ENCODE results near the gene IL1RL2. TPM values are rescaled to one million over a fixed set of nuclear protein-coding genes. Genes with fewer than 3 reads are reported as not detected.

IL1RL2 gene
- total and polyA plus RNA-seq, 2 of the 8 experiments (the other 6 are each of a cell fraction or from before 2014, with no cell fraction given): not detected

GRCh38 chr2:102279391-102279735, 92.5 kb downstream of the IL1RL2 start:
- no peak overlapping the region for H3K4me2 ChIP-seq (ENCODE audit: insufficient read depth in 1 of 2, low read depth in 2 of 2, low read length in 2 of 2)
- no peaks in the 10 kb centered on the region for H3K4me1 ChIP-seq (replicated peaks in 1 of 4; ENCODE audit: control insufficient read depth in 3 of 4, insufficient read depth in 4 of 4, low read length in 3 of 4)
- H4K8ac ChIP-seq (ENCODE audit: extremely low read depth, insufficient read depth, low read length): no peak overlapping the region
- H3K9me3 ChIP-seq (ENCODE audit: insufficient read depth in 2 of 2, low read depth in 1 of 2, low read length in 1 of 2): no peaks in the 10 kb centered on the region
- POLR2A ChIA-PET (ENCODE audit: partially characterized antibody): no interaction called here
- no peak overlapping the region for H3K14ac ChIP-seq (ENCODE audit: insufficient read length)
- no peak overlapping the region for H3K4ac ChIP-seq (replicated peaks; ENCODE audit: insufficient read length, low read depth, low read length)
- no peak overlapping the region for H3K23ac ChIP-seq (ENCODE audit: insufficient read length)
- no peak overlapping the region for H2BK5ac ChIP-seq (ENCODE audit: low read depth, low read length)
- TF ChIP-seq EP300 (IDR thresholded peaks at IDR 0.05; ENCODE audit: borderline replicate concordance in 1 of 2, low read depth in 2 of 2, low read length in 2 of 2): no peak
- TF ChIP-seq FOSL1 (IDR thresholded peaks at IDR 0.05; ENCODE audit: insufficient read depth, low read depth, low read length): no peak
- TF ChIP-seq RXRA (IDR thresholded peaks at IDR 0.05; ENCODE audit: insufficient read depth, low read depth, low read length): no peak
- no peak for TF ChIP-seq SAP30 (IDR thresholded peaks at IDR 0.05; ENCODE audit: insufficient read depth, insufficient replicate concordance, low read length)
- no peak for TF ChIP-seq ATF3 (IDR thresholded peaks at IDR 0.05; ENCODE audit: insufficient read depth, low read depth, low read length)
- no peak for TF ChIP-seq SRF (IDR thresholded peaks at IDR 0.05; ENCODE audit: low read depth, low read length)
- TF ChIP-seq CEBPB (IDR thresholded peaks at IDR 0.05; ENCODE audit: low read depth, low read length): no peak
- no peak for TF ChIP-seq TEAD4 (IDR thresholded peaks at IDR 0.05; ENCODE audit: low read depth, low read length)
- TF ChIP-seq PHF8 (conservative IDR thresholded peaks at IDR 0.05; ENCODE audit: low read depth, low read length): no peak
- no peak for TF ChIP-seq SP2 (IDR thresholded peaks at IDR 0.05; ENCODE audit: low read length)
- DNase-seq (ENCODE audit: low read depth in 1 of 2, low spot score in 2 of 2): no peak
- peaks cover 0 to under 1% (median 0%) of the 10 kb centered on the region in 4 experiments; a peak in 1 of 7 replicates for H3K27me3 ChIP-seq (replicated peaks in 1 of 4; ENCODE audit: control insufficient read depth in 3 of 4, extremely low read depth in 1 of 4, insufficient read depth in 3 of 4, low read length in 3 of 4)
- H4K91ac ChIP-seq (replicated peaks; ENCODE audit: insufficient read length, low read length): no peak overlapping the region
- no peak overlapping the region for H2BK12ac ChIP-seq (ENCODE audit: low read depth, low read length)
- CTCF ChIA-PET (ENCODE audit: partially characterized antibody): no interaction called here
- H4K20me1 ChIP-seq (replicated peaks in 1 of 2; ENCODE audit: control insufficient read depth in 1 of 2, insufficient read depth in 2 of 2, low read length in 2 of 2): no peaks in the 10 kb centered on the region
- no peak overlapping the region for H2AFZ ChIP-seq (ENCODE audit: low read length)
- H2BK15ac ChIP-seq (ENCODE audit: low read length): no peak overlapping the region
- 89% methylated on average over 1 of the region's 1 CpG; no CpG with 5 or more reads in 1 of the 2 experiments for WGBS, 2 experiments (ENCODE audit: extremely low coverage in 1 of 2, insufficient coverage in 1 of 2, insufficient read length in 1 of 2, insufficient replicate concordance in 2 of 2, low coverage in 1 of 2, low lambda C conversion rate in 2 of 2, missing lambda C conversion rate in 1 of 2)
- no peak overlapping the region for H3K18ac ChIP-seq (ENCODE audit: extremely low read depth, low read length)
- H3K56ac ChIP-seq (replicated peaks; ENCODE audit: insufficient read length, low read depth, low read length): no peak overlapping the region
- H3K79me2 ChIP-seq (ENCODE audit: control insufficient read depth in 1 of 2, insufficient read depth in 2 of 2, low read length in 2 of 2): no peaks in the 10 kb centered on the region
- H2BK20ac ChIP-seq (ENCODE audit: low read length): no peak overlapping the region
- no peak overlapping the region for H3K9ac ChIP-seq (replicated peaks in 1 of 4; ENCODE audit: extremely low read depth in 1 of 4, low read depth in 3 of 4, low read length in 3 of 4)
- no peak overlapping the region for H2BK120ac ChIP-seq (replicated peaks; ENCODE audit: low read depth, low read length)
- no peak overlapping the region for H4K5ac ChIP-seq (ENCODE audit: insufficient read length, low read depth, low read length)
- no peaks in the 10 kb centered on the region for H3K36me3 ChIP-seq (ENCODE audit: control insufficient read depth in 2 of 4, insufficient read depth in 4 of 4, low read length in 3 of 4)
- H3K27ac ChIP-seq (ENCODE audit: low read depth, low read length): no peak overlapping the region
- FAIRE-seq: no peak
- H3K23me2 ChIP-seq (ENCODE audit: low read depth, low read length): no peaks in the 10 kb centered on the region
- no peak overlapping the region for H3K4me3 ChIP-seq (ENCODE audit: extremely low read depth in 1 of 4, insufficient read depth in 2 of 4, low read depth in 3 of 4, low read length in 4 of 4)
- H2AK5ac ChIP-seq (ENCODE audit: low read depth, low read length): no peak overlapping the region
- H3K79me1 ChIP-seq (ENCODE audit: low read depth, low read length): no peaks in the 10 kb centered on the region
